HepG2 (cell line): ENCODE results near the gene FAM110D. TPM values are rescaled to one million over a fixed set of nuclear protein-coding genes. Genes with fewer than 3 reads are reported as not detected.

ENCODE experiments used
- ARHGAP35 ChIP-seq: sonication (generic); formaldehyde crosslinking; IDR thresholded peaks from 2 replicates; pipeline ENCODE4 v1.9.0; 2022; ENCODE audit warnings: mild to moderate bottlenecking, inconsistent platforms, moderate library complexity, missing genetic modification reagents, borderline replicate concordance
- CREB1 ChIP-seq, 2 experiments: fragments of 450-650 bp in 1 of 2; IDR thresholded peaks; 2 replicates each; pipeline ENCODE4 v1.6.1; 2016 to 2017; ENCODE audit warnings: control low read depth in 1 of 2, mild to moderate bottlenecking in 1 of 2, missing compliant biosample characterization in 1 of 2, missing genetic modification characterization in 1 of 2
- FOXK2 ChIP-seq: fragments of 450-650 bp; IDR thresholded peaks from 2 replicates; pipeline ENCODE4 v1.6.1; 2016
- GABPB1 ChIP-seq: IDR thresholded peaks from 2 replicates; pipeline ENCODE4 v1.6.1; 2016; ENCODE audit warnings: mild to moderate bottlenecking, missing genetic modification reagents, moderate library complexity, missing compliant biosample characterization
- GATAD2A ChIP-seq: IDR thresholded peaks from 2 replicates; pipeline ENCODE4 v1.6.1; 2016
- GTF3A ChIP-seq: sonication (generic); formaldehyde crosslinking; conservative IDR thresholded peaks from 2 replicates; pipeline ENCODE4 v1.4.0; 2020; ENCODE audit warnings: mild to moderate bottlenecking, missing genetic modification reagents
- HOXA5 ChIP-seq: sonication (generic); formaldehyde crosslinking; IDR thresholded peaks from 2 replicates; pipeline ENCODE4 v1.4.0; 2020; ENCODE audit warnings: missing genetic modification reagents
- MTA1 ChIP-seq: sonication (generic); formaldehyde crosslinking; IDR thresholded peaks from 2 replicates; pipeline ENCODE4 v1.4.0; 2020; ENCODE audit warnings: missing genetic modification reagents, mild to moderate bottlenecking, borderline replicate concordance
- PHF5A ChIP-seq: IDR thresholded peaks from one replicate; pipeline ENCODE4 v1.6.1; 2018; ENCODE audit warnings: low read depth, missing genetic modification reagents; ENCODE audit not compliant: unreplicated experiment
- PITX1 ChIP-seq: sonication (generic); formaldehyde crosslinking; IDR thresholded peaks from 2 replicates; pipeline ENCODE4 v1.5.1; 2020; ENCODE audit warnings: mild to moderate bottlenecking, missing genetic modification reagents
- POLR2AphosphoS5 ChIP-seq: IDR thresholded peaks from 2 replicates; pipeline ENCODE4 v1.6.1; 2012; ENCODE audit warnings: low read depth, low read length
- PRPF4 ChIP-seq: fragments of 200-400 bp; formaldehyde crosslinking; IDR thresholded peaks from 2 replicates; pipeline ENCODE4 v1.6.1; 2016; ENCODE audit warnings: low read length, low read depth; ENCODE audit not compliant: poor library complexity, severe bottlenecking
- RCOR2 ChIP-seq: IDR thresholded peaks from 2 replicates; pipeline ENCODE4 v1.6.1; 2016; ENCODE audit warnings: missing biosample characterization, missing genetic modification reagents
- REPIN1 ChIP-seq: sonication (generic); formaldehyde crosslinking; IDR thresholded peaks from 2 replicates; pipeline ENCODE4 v1.8.0; 2022; ENCODE audit warnings: missing genetic modification reagents, low read depth, mild to moderate bottlenecking, borderline replicate concordance
- RFXANK ChIP-seq: IDR thresholded peaks from 2 replicates; pipeline ENCODE4 v1.6.1; 2016
- SYNCRIP ChIP-seq: fragments of 200-400 bp; formaldehyde crosslinking; IDR thresholded peaks from 2 replicates; pipeline ENCODE4 v1.6.1; 2018; ENCODE audit warnings: mild to moderate bottlenecking, low read depth, low read length; ENCODE audit not compliant: insufficient read depth
- THAP8 ChIP-seq: sonication (generic); formaldehyde crosslinking; IDR thresholded peaks from 2 replicates; pipeline ENCODE4 v1.5.1; 2020; ENCODE audit warnings: missing genetic modification reagents, mild to moderate bottlenecking, borderline replicate concordance
- ZBTB26 ChIP-seq: IDR thresholded peaks from 2 replicates; pipeline ENCODE4 v1.6.1; 2016; ENCODE audit warnings: missing compliant biosample characterization, missing genetic modification reagents, borderline replicate concordance
- ZFP36 ChIP-seq: fragments of 150-350 bp; IDR thresholded peaks from 2 replicates; pipeline ENCODE4 v1.6.1; 2018; ENCODE audit warnings: borderline replicate concordance, low read length, low read depth; ENCODE audit not compliant: partially characterized antibody
- ZFY ChIP-seq: sonication (generic); formaldehyde crosslinking; IDR thresholded peaks from 2 replicates; pipeline ENCODE4 v1.4.0; 2020; ENCODE audit warnings: missing genetic modification reagents
- ZNF264 ChIP-seq: sonication (generic); formaldehyde crosslinking; IDR thresholded peaks from 2 replicates; pipeline ENCODE4 v1.4.0; 2020; ENCODE audit warnings: missing genetic modification reagents
- ZNF367 ChIP-seq: sonication (generic); formaldehyde crosslinking; IDR thresholded peaks from 2 replicates; pipeline ENCODE4 v1.4.0; 2020; ENCODE audit warnings: missing genetic modification reagents, borderline replicate concordance
- ZNF414 ChIP-seq: sonication (generic); formaldehyde crosslinking; IDR thresholded peaks from 2 replicates; pipeline ENCODE4 v1.5.0; 2020; ENCODE audit warnings: missing genetic modification reagents
- ZNF639 ChIP-seq: conservative IDR thresholded peaks from 2 replicates; pipeline ENCODE4 v1.6.1; 2018; ENCODE audit warnings: missing genetic modification reagents
- ZNF713 ChIP-seq: sonication (generic); formaldehyde crosslinking; IDR thresholded peaks from 2 replicates; pipeline ENCODE4 v1.4.0; 2020; ENCODE audit warnings: mild to moderate bottlenecking, missing genetic modification reagents
- polyA plus RNA-seq, 8 experiments: library from polyadenylated mRNA; depleted of rRNA in 3 of 8; stranded (reverse) in 7 of 8; unstranded in 1 of 8; fragments of >200 nt; fragmentation: Illumina TruSeq in 4 of 8; extraction: Trizol in 4 of 8; gene quantifications; 2 replicates each; pipeline versions ENCODE4 v1.2.1 to v1.2.3, GENCODE V29; 2011 to 2016; ENCODE audit warnings: low read depth in 4 of 8, missing spikeins in 1 of 8, mixed read lengths in 1 of 8; ENCODE audit not compliant: insufficient read depth in 1 of 8
- total RNA-seq, 5 experiments: library from RNA; depleted of rRNA; stranded (reverse); fragments of >200 nt; fragmentation: Illumina TruSeq; extraction: Trizol; gene quantifications; 2 replicates each; pipeline ENCODE4 v1.2.3, GENCODE V29; 2016; ENCODE audit warnings: low read depth in 1 of 5

The FAM110D gene
- total and polyA plus RNA-seq, 2 of the 13 experiments (the other 11 are each of a cell fraction or from before 2014, with no cell fraction given), result not detected

- TF ChIP-seq ZNF414 (CRISPR knock-in tag) (no peak), RCOR2 (CRISPR knock-in tag) (no peak), GTF3A (CRISPR knock-in tag) (0 out of 2 replicates have a peak, but pooled peaks have one; percentile 47), MTA1 (CRISPR knock-in tag) (no peak), PRPF4 (no peak), ZNF264 (CRISPR knock-in tag) (no peak), GATAD2A (CRISPR knock-in tag) (no peak), PITX1 (CRISPR knock-in tag) (no peak; the same call in 1 of the 2 replicates), FOXK2 (no peak), HOXA5 (CRISPR knock-in tag) (peak; percentile 15; the same call in 1 of the 2 replicates), ZNF639 (no peak), ZFP36 (no peak), POLR2AphosphoS5 (peak; percentile 56), SYNCRIP (no peak), REPIN1 (CRISPR knock-in tag) (no peak), GABPB1 (CRISPR knock-in tag) (peak; percentile 51; the same call in 1 of the 2 replicates), RFXANK (CRISPR knock-in tag) (peak; percentile 68; the same call in 1 of the 2 replicates), PHF5A (no peak), ZBTB26 (CRISPR knock-in tag) (no peak), ARHGAP35 (CRISPR knock-in tag) (peak; percentile 54; the same call in 1 of the 2 replicates), CREB1 (IDR thresholded peaks at IDR 0.05) (peak; percentile 30; the same call in 1 of the 2 replicates), CREB1 (CRISPR knock-in tag; IDR thresholded peaks at IDR 0.05) (peak; percentile 75), THAP8 (no peak), ZNF367 (CRISPR knock-in tag) (0 out of 2 replicates have a peak, but pooled peaks have one; percentile 49), ZFY (CRISPR knock-in tag) (peak; percentile 87), ZNF713 (no peak; the same call in 1 of the 2 replicates)
Observed at GRCh38 chr1:26111530-26112406, 47.1 kb upstream of the FAM110D start, which contains the start of gene PDIK1L (continued).
